HG03342 (cell line): Measurements from ENCODE around the gene FOXP1.

ENCODE experiments used
- ATAC-seq: cut with Tn5 transposase; IDR thresholded peaks from one replicate; pipeline ENCODE4 v1.9.1; 2021; ENCODE audit warnings: mild to moderate bottlenecking, moderate library complexity; ENCODE audit not compliant: unreplicated experiment

FOXP1 gene

DNA sequence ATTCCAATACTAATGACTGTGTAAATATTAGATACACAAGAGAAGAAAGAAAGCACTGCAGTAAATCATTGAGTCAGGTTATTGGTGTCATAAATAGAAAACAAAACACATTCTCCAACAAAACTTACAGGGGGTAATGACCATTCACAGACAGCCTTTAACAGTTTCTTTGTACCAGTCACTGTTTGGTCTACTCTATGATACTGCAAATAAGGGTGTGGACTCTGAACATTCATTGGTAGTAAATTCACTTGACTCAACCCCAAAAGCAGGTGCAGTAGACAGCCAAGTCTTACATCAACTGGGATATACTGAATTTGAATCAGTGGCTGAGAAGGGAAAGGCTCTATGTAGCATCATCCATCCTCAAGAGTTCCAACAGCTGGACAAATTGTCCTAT, 463.5 kb downstream of the FOXP1 start:
- ATAC-seq = no peak

DNA sequence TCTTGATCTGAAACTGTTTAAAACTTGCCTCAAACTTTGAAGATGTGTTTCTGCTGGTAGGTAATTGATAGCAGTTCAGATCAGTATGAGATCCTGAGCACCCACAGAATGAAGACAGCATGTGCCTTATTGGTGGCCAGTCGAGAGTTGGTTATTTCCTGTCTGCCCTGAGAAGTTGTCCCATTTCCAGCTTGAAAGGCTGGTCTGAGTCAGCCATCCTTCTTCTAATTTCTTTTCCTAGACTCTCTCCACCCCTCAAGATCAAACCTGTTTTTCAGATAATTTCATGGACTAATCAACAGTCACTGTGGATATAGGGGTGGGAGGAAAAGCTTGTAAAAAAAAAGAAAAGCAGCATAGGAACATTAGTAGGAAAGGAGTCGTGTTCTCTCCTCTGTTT, 464.4 kb downstream of the FOXP1 start:
- no peak for ATAC-seq

- ATAC-seq = no peak
Observed at GRCh38 chr3:71118436-71118835, 465.1 kb downstream of the FOXP1 start.

GRCh38 chr3:71117572-71118247, 465.8 kb downstream of the FOXP1 start:
- no peak for ATAC-seq

GRCh38 chr3:71114610-71115009, 468.9 kb downstream of the FOXP1 start:
- ATAC-seq = no peak

DNA sequence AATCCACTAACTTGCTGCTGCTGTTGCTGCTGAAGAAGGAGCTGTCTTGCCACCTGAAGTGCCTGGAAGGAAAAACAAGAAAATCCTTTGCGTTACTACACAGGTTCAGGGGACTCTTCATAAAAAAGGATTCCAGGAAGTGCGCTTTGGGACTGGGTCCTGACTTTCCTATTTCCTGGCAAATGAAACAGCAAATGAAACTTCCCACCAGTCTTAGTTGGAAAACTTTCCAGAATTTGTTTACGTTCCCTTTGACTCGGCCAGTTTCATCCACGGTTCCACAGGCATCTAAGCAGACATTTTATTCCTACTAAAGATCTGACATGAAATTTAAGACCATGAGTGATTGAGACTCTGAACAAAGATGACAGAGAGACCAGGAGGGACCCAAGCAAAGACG, 471.0 kb downstream of the FOXP1 start:
- no peak for ATAC-seq

GRCh38 chr3:71111784-71112440, 471.6 kb downstream of the FOXP1 start:
- no peak for ATAC-seq

DNA sequence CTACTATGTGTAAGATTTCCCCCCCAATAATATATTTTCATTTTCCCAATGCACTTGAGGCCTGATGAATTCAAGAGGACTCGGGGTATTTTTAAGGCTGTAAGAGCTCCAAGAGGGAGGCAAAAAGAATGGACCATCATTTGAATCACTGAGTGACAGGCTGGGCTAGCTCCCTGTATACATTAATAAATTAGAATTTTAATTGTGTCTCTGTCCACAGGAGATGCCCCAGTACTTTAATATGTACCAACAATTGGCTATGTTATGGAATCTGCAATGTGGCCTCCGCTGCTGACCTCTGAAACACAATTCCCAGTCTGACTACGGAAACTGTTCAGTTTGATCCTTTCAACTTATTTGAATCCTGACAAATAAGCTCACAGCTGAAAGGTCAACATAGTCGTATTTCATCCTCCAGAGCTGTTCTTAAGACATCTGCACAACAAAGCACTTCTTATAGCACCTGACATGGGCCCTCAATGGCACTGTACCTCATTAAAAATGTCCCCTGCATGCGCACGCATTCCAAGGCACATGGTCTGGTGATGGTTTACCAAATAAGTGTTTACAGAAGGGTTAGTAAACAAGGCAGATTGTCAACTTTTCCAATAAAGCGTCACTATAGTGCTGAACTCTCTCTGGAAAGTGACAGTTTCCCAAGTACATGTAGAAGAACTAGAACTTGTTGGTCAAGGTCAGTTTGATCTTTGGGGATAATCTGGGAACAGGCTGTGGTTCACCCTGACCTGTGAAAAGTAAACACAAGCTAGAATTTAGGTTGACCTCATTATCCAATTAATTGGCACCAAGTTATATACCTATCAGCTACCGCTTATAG, 472.9 kb downstream of the FOXP1 start:
- ATAC-seq = no peak

DNA sequence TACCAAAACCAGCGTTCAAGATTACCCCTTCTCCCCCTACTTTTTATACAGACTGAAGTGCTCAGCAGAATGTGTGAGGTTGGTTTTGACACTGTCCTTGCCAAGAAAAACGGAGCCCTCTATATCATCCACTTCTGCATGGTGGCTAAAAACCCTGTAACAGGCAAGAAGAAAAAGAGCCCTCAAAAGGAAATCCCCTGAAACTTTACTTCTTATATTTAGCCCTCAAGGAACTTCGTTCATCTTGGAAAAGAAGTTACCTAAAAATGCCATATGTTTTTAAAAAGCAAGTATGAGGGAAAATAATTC, 473.6 kb downstream of the FOXP1 start:
- no peak for ATAC-seq

GRCh38 chr3:71109241-71109976, 474.1 kb downstream of the FOXP1 start:
- no peak for ATAC-seq

- no peak for ATAC-seq
Observed at GRCh38 chr3:71107926-71108325, 475.6 kb downstream of the FOXP1 start.

- no peak for ATAC-seq
Observed at GRCh38 chr3:71104976-71105375, 478.6 kb downstream of the FOXP1 start.

- no peak for ATAC-seq
Observed at GRCh38 chr3:71104556-71104955, 479.0 kb downstream of the FOXP1 start.

DNA sequence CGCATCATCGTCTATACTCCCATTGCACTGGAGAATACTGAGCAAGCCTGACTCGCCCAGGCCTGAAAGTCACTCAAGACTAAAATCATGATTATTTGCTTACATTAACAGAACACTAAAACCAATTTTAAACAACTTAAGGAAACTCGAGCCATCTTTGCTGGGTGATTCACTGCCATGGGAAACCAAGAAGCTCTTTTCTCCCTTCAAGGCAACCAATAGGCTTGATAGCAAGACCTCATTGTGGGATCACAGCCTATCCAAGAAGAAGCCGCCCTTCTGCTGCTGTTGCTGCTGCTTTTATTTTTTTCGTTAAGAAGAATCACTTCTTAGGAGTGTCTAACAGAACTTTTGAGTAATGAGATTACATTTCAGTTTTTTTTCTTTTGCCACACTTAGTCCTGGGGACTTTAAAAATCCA, 479.4 kb downstream of the FOXP1 start:
- ATAC-seq = no peak

DNA sequence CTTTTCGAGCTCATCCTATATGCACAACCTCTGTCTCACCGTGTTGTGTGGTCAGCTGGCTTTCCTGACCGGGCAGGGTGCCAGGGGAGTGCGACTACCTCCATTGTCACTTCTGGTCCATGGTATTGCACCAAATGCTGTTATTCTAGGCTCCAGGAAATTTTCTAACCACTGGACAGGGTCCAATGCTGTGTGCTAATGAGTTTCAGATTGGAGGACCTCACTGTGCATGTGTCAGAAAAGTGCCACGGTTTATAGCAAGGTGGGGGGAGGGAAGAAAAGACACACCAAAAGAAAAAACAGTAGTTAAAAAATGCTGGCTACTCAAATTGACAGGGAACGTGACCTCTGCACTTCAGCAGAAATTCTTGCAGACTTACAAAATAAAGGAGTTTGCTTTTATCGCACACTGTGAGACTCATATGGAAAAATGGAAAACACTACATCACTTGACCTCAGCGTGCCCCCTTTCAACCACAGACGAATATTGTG, 480.1 kb downstream of the FOXP1 start:
- no peak for ATAC-seq

DNA sequence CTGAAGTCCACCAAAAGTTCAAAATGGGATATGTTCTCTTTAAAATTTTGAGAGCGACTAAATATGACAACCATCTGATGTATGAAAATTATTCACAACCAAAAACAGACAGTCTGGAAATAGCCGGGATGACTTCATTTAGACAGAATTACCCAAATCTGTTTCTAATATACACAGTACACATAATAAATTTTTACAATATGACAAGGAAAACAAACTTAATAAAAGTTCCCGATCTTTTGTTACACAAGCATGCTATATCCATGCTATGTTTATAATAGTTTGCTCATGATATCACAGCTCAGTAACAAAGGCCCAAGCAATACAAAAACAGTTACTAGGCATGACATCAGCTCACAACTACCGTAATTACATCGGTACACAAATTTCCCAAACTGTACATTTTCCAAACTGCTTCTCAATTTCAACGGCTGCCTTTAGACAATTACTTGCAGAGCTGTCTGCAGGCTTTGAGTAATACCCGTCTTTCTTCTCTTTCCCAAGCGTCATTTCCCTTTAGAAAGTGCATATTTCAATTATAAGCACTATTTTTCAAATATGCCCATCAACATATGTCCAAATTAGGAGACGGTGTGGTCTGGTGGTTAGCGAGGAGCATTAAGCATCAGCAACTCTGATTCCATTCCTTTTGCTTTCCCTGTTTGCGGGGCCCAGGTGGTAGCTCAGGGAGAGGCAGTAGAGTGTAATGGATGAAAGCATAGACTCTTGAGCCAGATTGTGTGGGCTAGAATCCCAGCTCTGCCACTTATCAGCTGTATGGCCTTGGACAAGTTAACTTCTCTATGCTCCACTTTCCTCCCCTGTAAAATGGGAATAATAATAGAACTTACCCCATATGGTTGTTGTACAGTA, 481.2 kb downstream of the FOXP1 start:
- ATAC-seq = no peak

DNA sequence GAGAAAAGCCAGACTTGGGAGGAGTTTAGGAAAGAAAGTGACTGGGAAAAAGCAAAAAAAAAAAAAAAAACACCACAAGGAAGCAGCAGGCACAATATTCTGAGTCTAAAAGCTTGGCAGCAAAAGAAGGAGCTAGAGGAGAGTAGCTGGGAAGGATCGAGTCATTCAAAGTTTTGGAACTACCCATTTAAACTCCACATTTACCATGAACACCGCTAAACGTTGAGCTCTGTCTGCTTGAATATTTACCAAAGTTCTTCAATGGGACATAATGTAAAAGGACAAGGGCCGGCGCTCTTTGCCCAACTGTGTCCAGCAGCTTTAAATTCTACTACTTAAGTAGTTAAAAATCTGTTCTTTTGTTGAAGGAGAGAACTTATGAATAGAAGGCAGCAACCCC, 481.9 kb downstream of the FOXP1 start:
- ATAC-seq = no peak

- ATAC-seq = no peak
Observed at GRCh38 chr3:71101014-71101413, 482.5 kb downstream of the FOXP1 start.

DNA sequence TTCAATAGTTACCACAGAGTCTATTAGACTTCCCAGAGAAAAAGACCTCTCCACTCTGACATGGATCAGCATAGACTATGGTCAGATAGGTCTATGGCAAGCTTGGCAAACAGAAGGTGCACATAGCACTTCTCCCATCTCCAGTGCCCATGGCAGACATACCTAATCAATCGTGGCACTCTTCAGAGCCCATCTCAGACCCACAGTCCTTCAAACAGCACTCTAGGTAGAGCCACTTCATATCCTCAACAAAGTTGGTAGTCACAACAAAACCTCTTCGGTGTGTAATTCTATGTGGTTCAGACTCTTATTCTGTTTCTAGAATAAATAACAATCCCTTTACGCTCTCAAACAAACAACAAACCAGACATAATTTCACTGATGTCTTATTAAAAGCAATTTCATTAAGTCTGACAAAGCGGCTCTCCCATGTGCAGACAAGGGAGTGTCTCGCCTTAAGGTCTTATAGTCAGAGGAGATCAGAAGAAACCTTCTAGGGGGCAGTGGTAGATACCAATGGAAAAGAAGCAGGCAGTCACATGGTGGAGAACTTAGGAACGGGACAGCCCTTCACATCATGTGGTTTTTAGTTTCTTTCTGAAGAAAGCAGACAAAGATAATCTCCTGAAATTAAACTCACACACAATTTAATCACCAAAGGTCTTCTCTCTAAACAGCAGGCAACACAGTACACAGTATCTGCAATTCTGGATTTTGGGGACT, 483.4 kb downstream of the FOXP1 start:
- no peak for ATAC-seq

DNA sequence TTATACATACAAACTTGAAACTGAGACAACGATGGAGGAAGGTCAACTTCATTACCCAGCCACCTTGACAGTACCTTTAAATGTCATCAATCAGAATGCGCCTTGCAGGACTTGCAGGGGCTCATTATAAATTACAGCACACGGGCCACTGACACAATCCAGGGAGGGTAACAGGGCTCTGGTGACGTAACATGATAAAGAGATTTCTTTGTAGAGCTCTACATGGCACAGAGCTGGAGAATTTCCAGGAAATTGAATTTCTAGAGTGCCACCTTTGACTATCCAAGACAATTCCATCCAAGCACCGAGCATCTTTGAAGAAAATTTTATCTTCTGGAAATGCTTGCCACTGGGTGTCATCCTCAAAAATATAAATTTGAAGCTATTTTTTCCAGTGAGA, 486.0 kb downstream of the FOXP1 start:
- no peak for ATAC-seq
